Tracheal epithelial cell (primary cell): Measurements from ENCODE around the gene SOWAHB. TPM values are rescaled to one million over a fixed set of nuclear protein-coding genes. Genes with fewer than 3 reads are reported as not detected.

Experiments used
- total RNA-seq: library from RNA; depleted of rRNA; stranded (reverse); fragments of >200 nt; gene quantifications from 2 replicates; pipeline ENCODE4 v1.2.1, GENCODE V29; 2014

Gene SOWAHB, protein sequence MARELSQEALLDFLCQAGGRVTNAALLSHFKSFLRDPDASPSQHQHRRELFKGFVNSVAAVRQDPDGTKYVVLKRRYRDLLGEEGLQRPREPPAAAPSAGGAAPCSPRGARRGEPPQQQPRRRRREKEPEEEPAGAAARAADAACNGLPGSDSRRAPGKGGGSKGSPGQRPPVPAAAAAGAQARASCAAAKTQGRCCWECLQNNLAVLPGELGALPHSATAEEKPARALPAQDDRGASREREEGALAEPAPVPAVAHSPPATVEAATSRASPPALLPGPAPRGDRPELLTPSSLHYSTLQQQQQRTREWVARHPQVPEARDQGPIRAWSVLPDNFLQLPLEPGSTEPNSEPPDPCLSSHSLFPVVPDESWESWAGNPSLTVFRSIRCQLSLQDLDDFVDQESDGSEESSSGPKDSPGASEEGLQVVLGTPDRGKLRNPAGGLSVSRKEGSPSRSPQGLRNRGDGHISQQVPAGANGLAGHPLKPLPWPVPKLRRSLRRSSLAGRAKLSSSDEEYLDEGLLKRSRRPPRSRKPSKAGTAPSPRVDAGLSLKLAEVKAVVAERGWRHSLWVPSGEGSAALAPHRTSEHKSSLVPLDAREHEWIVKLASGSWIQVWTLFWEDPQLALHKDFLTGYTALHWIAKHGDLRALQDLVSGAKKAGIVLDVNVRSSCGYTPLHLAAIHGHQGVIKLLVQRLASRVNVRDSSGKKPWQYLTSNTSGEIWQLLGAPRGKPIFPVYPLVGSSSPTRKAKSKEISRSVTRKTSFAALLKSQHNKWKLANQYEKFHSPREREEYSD
- total RNA-seq, result 28.2 and 28.3 TPM in 2 replicates

DNA sequence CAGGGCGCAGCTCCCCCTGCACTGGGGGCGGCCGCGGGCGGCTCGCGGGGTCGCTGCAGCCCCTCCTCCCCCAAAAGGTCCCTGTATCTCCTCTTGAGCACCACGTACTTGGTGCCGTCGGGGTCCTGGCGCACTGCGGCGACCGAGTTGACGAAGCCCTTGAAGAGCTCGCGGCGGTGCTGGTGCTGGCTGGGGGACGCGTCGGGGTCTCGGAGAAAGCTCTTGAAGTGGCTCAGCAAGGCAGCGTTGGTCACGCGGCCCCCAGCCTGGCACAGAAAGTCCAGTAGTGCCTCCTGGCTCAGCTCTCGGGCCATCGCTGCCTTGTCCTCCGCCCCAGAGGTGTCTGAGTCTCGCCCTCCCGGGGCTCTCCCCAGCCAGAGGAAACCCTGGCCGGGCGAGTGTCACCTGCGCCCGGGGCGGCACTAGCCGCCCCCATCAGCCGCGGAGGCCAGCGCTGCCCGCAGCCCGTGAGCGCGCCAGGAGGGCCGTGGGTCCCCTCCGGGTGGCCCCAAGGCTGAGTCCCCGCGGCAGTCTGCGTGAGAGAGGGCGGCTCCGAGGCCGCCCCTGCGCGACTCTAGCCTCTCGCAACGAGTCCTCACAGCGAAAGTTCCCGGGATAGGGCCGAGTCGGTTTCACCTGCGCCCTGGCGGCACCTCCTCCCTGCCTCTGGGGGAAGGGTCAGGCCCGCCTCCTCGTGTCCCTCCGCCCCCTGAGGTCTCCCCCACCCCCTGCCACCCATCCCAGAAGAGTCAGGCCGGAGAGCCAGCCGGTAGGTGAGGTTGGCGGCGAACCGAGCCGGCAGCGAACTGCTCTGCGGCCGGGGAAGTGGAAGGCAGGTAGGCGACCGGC is at the start of gene SOWAHB:
Gene SOWAHB (minus strand): TSS at position 609 of the 849 bp plus-strand sequence. CDS start 295 bp downstream, at position 314.

Other genes with a start within 250 kb of the SOWAHB start
- 51.8 and 75.7 TPM in 2 replicates for gene SEPTIN11, start 51.6 kb upstream of the SOWAHB start, total RNA-seq
- 113 and 227 TPM in 2 replicates for gene CCNI, start 177.8 kb upstream of the SOWAHB start, total RNA-seq